GM12865 (cell line): ENCODE results near the gene LILRB2.

Experiments
- DNase-seq: peaks from one replicate; pipeline ENCODE4 v3.0.0; 2010; ENCODE audit warnings: low read depth
- H3K4me3 ChIP-seq: 2 replicates; pipeline ENCODE4 v1.5.1; 2011; ENCODE audit warnings: mild to moderate bottlenecking, low read depth, low read length, control low read depth
- CTCF ChIP-seq: IDR thresholded peaks from 2 replicates; pipeline ENCODE4 v1.5.1; 2011; ENCODE audit warnings: low read length, control low read depth, low read depth, inconsistent platforms; ENCODE audit not compliant: insufficient read depth; ENCODE audit errors: missing control alignments

LILRB2 gene

GRCh38 chr19:54262066-54262465, 18.8 kb downstream of the LILRB2 start:
- no peak for TF ChIP-seq CTCF
- DNase-seq: no peak
- H3K4me3 ChIP-seq: no peak overlapping the region

- DNase-seq: no peak
- no peak within 1 kb of the TSS for H3K4me3 ChIP-seq
- no peak for TF ChIP-seq CTCF
These were observed 23.8 kb downstream of the LILRB2 start, which contains the start of gene LILRB5 for GRCh38 chr19:54257116-54257480. LILRB5 (minus strand) TSS chr19:54257273; CDS start chr19:54257193, 80 bp downstream.

- no peak overlapping the region for H3K4me3 ChIP-seq
- no peak for DNase-seq
- TF ChIP-seq CTCF: no peak
These were observed 24.4 kb downstream of the LILRB2 start for GRCh38 chr19:54256250-54257115.

GRCh38 chr19:54255105-54255775, 25.7 kb downstream of the LILRB2 start:
- no peak for DNase-seq
- TF ChIP-seq CTCF: no peak
- no peak overlapping the region for H3K4me3 ChIP-seq

- no peak for DNase-seq
- no peak for TF ChIP-seq CTCF
- H3K4me3 ChIP-seq: no peak overlapping the region
These were observed 26.6 kb downstream of the LILRB2 start for GRCh38 chr19:54254195-54254906.

GRCh38 chr19:54253331-54254194, 27.3 kb downstream of the LILRB2 start:
- TF ChIP-seq CTCF: no peak
- DNase-seq: no peak
- H3K4me3 ChIP-seq: no peak overlapping the region
